ENCODE data around the gene CCL11. TPM values are rescaled to one million over a fixed set of nuclear protein-coding genes. Genes with fewer than 3 reads are reported as not detected.

CCL11 gene
- total and polyA plus RNA-seq, 2 of the 8 experiments (the other 6 are each of a cell fraction or from before 2014, with no cell fraction given), result not detected

DNA sequence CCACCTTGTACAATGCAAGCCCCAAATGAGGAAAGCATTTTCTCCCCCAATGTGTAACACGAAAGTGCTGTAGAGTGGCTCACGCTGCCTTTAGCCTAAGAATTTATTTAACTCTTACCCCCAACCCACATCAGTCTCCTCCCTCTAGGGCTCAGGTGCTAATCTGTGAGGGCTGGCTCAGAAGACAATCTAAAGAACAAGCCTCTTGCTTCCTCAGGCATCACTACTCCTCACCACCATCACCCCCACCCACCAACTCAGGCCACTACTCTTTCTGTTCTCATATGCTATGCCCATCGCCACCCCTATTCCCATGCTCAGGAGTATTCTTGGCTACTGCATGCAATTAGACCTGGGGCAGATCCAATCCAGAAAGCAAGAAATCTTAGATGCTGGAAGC, 34.4 kb upstream of the CCL11 start:
- FAIRE-seq (no peak), DNase-seq (ENCODE audit: low read depth in 1 of 2, low spot score in 2 of 2) (no peak)
- H3K23me2 ChIP-seq (ENCODE audit: low read depth, low read length), result peaks cover 6% of the 10 kb centered on the region; the same call in 1 of the 2 replicates
- no peaks in the 10 kb centered on the region for H3K79me2 ChIP-seq (ENCODE audit: control insufficient read depth in 1 of 2, insufficient read depth in 2 of 2, low read length in 2 of 2)
- no peaks in the 10 kb centered on the region for H3K9me3 ChIP-seq (ENCODE audit: insufficient read depth in 2 of 2, low read depth in 1 of 2, low read length in 1 of 2)
- H4K8ac ChIP-seq (ENCODE audit: extremely low read depth, insufficient read depth, low read length), result no peak overlapping the region
- no peak overlapping the region for H3K56ac ChIP-seq (replicated peaks; ENCODE audit: insufficient read length, low read depth, low read length)
- peaks cover 4 to 11% (median 7%) of the 10 kb centered on the region in 4 experiments; a peak in 6 of 7 replicates for H3K4me1 ChIP-seq (replicated peaks in 1 of 4; ENCODE audit: control insufficient read depth in 3 of 4, insufficient read depth in 4 of 4, low read length in 3 of 4)
- H3K14ac ChIP-seq (ENCODE audit: insufficient read length), result no peak overlapping the region
- no peak overlapping the region for H2AFZ ChIP-seq (ENCODE audit: low read length)
- H3K27me3 ChIP-seq (replicated peaks in 1 of 4; ENCODE audit: control insufficient read depth in 3 of 4, extremely low read depth in 1 of 4, insufficient read depth in 3 of 4, low read length in 3 of 4), result peaks cover 0 to 2% (median 0%) of the 10 kb centered on the region in 4 experiments; a peak in 1 of 7 replicates
- no peaks in the 10 kb centered on the region for H3K36me3 ChIP-seq (ENCODE audit: control insufficient read depth in 2 of 4, insufficient read depth in 4 of 4, low read length in 3 of 4)
- no peak overlapping the region for H3K4me2 ChIP-seq (ENCODE audit: insufficient read depth in 1 of 2, low read depth in 2 of 2, low read length in 2 of 2)
- ChIA-PET CTCF (ENCODE audit: partially characterized antibody) (interaction anchor here (0.6 to 1.4 kb wide), 3 partner anchors 50 to 472 kb away, joined by 3 to 8 read pairs (median 3); no protein-coding TSS in a partner anchor), POLR2A (ENCODE audit: partially characterized antibody) (interaction anchor here (1.0 kb wide), 1 partner anchor 58 kb away, joined by 3 read pairs; no protein-coding TSS in a partner anchor)
- H3K4me3 ChIP-seq (ENCODE audit: extremely low read depth in 1 of 4, insufficient read depth in 2 of 4, low read depth in 3 of 4, low read length in 4 of 4), result no peak overlapping the region
- no peak overlapping the region for H3K9ac ChIP-seq (replicated peaks in 1 of 4; ENCODE audit: extremely low read depth in 1 of 4, low read depth in 3 of 4, low read length in 3 of 4)
- H3K4ac ChIP-seq (replicated peaks; ENCODE audit: insufficient read length, low read depth, low read length), result no peak overlapping the region
- TF ChIP-seq FOSL1 (IDR thresholded peaks at IDR 0.05; ENCODE audit: insufficient read depth, low read depth, low read length), result no peak
- no peak for TF ChIP-seq JUN (IDR thresholded peaks at IDR 0.05; ENCODE audit: low read depth, low read length)
- TF ChIP-seq SP1 (IDR thresholded peaks at IDR 0.05; ENCODE audit: low read depth, low read length), result no peak
- no peak overlapping the region for H2BK5ac ChIP-seq (ENCODE audit: low read depth, low read length)
- no peak overlapping the region for H3K23ac ChIP-seq (ENCODE audit: insufficient read length)
- 84% methylated on average over 3 of the region's 3 CpGs; no CpG with 5 or more reads in 1 of the 2 experiments for WGBS, 2 experiments (ENCODE audit: extremely low coverage in 1 of 2, insufficient coverage in 1 of 2, insufficient read length in 1 of 2, insufficient replicate concordance in 2 of 2, low coverage in 1 of 2, low lambda C conversion rate in 2 of 2, missing lambda C conversion rate in 1 of 2)
- H2AK5ac ChIP-seq (ENCODE audit: low read depth, low read length), result no peak overlapping the region
- no peak overlapping the region for H4K5ac ChIP-seq (ENCODE audit: insufficient read length, low read depth, low read length)
- no peak overlapping the region for H4K91ac ChIP-seq (replicated peaks; ENCODE audit: insufficient read length, low read length)
- H2BK20ac ChIP-seq (ENCODE audit: low read length), result no peak overlapping the region
- H3K18ac ChIP-seq (ENCODE audit: extremely low read depth, low read length), result no peak overlapping the region
- no peak overlapping the region for H2BK120ac ChIP-seq (replicated peaks; ENCODE audit: low read depth, low read length)
- no peaks in the 10 kb centered on the region for H4K20me1 ChIP-seq (replicated peaks in 1 of 2; ENCODE audit: control insufficient read depth in 1 of 2, insufficient read depth in 2 of 2, low read length in 2 of 2)
- no peak overlapping the region for H2BK12ac ChIP-seq (ENCODE audit: low read depth, low read length)
- H3K79me1 ChIP-seq (ENCODE audit: low read depth, low read length), result no peaks in the 10 kb centered on the region
- no peak overlapping the region for H3K27ac ChIP-seq (ENCODE audit: low read depth, low read length)
- no peak overlapping the region for H2BK15ac ChIP-seq (ENCODE audit: low read length)
